Natural killer cell treated with Interleukin-12 subunit alpha and Interleukin-12 subunit beta and Interleukin-15 and Interleukin-18, amount 100 ng/mL, for 72 hours (primary cell): ENCODE results near the gene PRRX1. TPM values are rescaled to one million over a fixed set of nuclear protein-coding genes. Genes with fewer than 3 reads are reported as not detected.

Experiments used
- ATAC-seq, 2 donors: fragments of 150-1000 bp; cut with Tn5 transposase in 1 of 2; sonication (Bioruptor Pico), chemical (Tn5 transposase) in 1 of 2; 2 replicates each; pipeline ENCODE4 v1.10.0; 2021
- DNase-seq: peaks from one replicate; pipeline ENCODE4 v3.0.0; 2022; ENCODE audit warnings: low spot score
- H3K27ac Mint-ChIP-seq, 2 donors: 1 replicate in 1 of 2; 2 replicates in 1 of 2; pipeline ENCODE4 v1.8.0; 2022; ENCODE audit warnings: mixed read lengths in 2 of 2, mild to moderate bottlenecking in 1 of 2, moderate library complexity in 1 of 2
- H3K27me3 Mint-ChIP-seq, 2 donors: 1 replicate in 1 of 2; 2 replicates in 1 of 2; pipeline ENCODE4 v1.8.0; 2022; ENCODE audit warnings: mixed read lengths in 2 of 2
- H3K36me3 Mint-ChIP-seq: one replicate; pipeline ENCODE4 v1.8.0; 2022; ENCODE audit warnings: mixed read lengths
- H3K4me1 Mint-ChIP-seq, 2 donors: 1 replicate in 1 of 2; 2 replicates in 1 of 2; pipeline ENCODE4 v1.8.0; 2022; ENCODE audit warnings: low read depth in 2 of 2, mixed read lengths in 2 of 2, mild to moderate bottlenecking in 1 of 2
- H3K4me3 Mint-ChIP-seq: one replicate; pipeline ENCODE4 v1.8.0; 2022; ENCODE audit warnings: mixed read lengths
- H3K9me3 Mint-ChIP-seq: 2 replicates; pipeline ENCODE4 v1.8.0; 2022; ENCODE audit warnings: mixed read lengths
- total RNA-seq, 2 donors: library from RNA; stranded (reverse); gene quantifications; one replicate each; pipeline ENCODE4 v1.2.3, GENCODE V29; 2022

PRRX1 gene
- total RNA-seq, 2 donors from 2014 or later = not detected

DNA sequence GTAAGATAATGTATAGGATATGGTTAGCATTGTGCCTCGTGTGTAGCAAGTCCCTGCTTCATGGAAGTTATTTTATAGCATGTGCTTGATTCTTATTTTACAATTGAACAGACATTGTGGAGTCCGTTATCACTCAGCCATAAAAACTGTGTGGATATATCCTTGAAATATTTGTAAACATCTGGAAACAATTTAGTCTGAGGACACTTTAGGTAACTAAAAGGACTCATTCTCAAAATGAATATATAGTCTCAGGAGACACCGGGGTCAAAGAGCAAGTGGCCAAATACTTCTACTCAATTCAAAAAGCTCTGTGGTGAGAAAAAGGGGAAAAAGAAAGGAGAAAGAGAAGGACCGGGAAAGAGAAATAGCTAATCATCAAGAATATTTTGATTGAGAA is 23.7 kb downstream of the PRRX1 start:
- Mint-ChIP-seq H3K4me3 (no peak overlapping the region), H3K27ac (no peak overlapping the region), H3K36me3 (no peaks in the 10 kb centered on the region), H3K9me3 (no peaks in the 10 kb centered on the region), H3K4me1 (no peaks in the 10 kb centered on the region), H3K27me3 (peaks cover 22 to 60% of the 10 kb centered on the region in 2 donors)
- ATAC-seq (no peak), DNase-seq (no peak)

DNA sequence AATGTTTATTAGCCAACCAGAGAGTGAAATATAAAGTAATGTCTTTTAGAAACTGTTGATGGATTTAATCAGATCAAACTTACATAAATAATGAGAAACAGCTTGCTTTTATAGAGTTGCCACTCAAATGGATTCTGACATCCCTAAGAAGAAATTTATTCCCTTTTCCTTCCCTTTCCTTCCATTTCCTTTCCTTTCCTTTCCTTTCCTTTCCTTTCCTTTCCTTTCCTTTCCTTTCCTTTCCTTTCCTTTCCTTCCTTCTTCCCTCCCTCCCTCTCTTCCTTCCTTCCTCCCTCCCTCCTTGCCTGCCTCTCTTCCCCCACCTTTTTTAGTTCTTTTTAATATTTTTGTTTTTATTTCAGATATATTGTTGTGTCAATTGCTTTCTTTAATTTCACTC is 27.3 kb downstream of the PRRX1 start:
- H3K36me3 Mint-ChIP-seq = no peaks in the 10 kb centered on the region
- H3K27ac Mint-ChIP-seq = no peak overlapping the region
- DNase-seq = no peak
- H3K9me3 Mint-ChIP-seq = no peaks in the 10 kb centered on the region
- no peaks in the 10 kb centered on the region for H3K4me1 Mint-ChIP-seq
- ATAC-seq = no peak
- H3K27me3 Mint-ChIP-seq = peaks cover 20 to 47% of the 10 kb centered on the region in 2 donors
- no peak overlapping the region for H3K4me3 Mint-ChIP-seq

DNA sequence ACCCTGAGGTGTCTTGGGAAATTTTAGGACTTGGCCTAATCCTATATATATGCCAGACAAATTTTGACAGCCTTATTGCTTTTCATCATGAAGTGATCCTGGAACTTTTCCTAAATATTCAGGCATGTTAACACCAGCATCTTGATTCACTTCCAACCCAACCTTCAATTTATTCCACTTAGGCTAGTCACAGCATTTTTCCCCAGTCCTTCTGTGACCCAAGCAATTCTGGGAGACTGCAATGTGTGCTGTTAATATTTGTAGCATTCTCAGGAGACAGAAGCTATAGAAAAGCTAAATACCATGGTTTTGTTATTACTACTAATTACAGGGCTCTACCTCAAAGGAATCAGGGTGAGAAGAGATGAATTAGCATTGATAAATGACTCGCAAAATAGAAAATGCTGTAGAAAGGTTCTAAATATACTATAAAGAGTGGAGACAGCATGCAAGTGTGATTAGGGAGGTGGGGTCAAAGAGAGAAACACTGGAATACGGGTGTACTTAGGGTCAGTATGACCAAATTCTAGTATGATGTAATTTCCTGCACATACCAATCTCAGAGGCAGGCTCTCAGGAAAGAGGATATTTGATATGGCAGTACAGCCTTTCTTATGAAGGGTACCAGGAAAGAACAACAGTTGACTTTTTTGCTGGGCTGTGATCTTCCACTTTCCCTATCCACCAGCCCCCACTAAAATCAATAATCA is 29.1 kb downstream of the PRRX1 start:
- no peaks in the 10 kb centered on the region for H3K9me3 Mint-ChIP-seq
- H3K27ac Mint-ChIP-seq = no peak overlapping the region
- H3K4me1 Mint-ChIP-seq = no peaks in the 10 kb centered on the region
- H3K27me3 Mint-ChIP-seq = peaks cover 16 to 41% of the 10 kb centered on the region in 2 donors
- no peaks in the 10 kb centered on the region for H3K36me3 Mint-ChIP-seq
- no peak for ATAC-seq
- no peak overlapping the region for H3K4me3 Mint-ChIP-seq
- DNase-seq = no peak

DNA sequence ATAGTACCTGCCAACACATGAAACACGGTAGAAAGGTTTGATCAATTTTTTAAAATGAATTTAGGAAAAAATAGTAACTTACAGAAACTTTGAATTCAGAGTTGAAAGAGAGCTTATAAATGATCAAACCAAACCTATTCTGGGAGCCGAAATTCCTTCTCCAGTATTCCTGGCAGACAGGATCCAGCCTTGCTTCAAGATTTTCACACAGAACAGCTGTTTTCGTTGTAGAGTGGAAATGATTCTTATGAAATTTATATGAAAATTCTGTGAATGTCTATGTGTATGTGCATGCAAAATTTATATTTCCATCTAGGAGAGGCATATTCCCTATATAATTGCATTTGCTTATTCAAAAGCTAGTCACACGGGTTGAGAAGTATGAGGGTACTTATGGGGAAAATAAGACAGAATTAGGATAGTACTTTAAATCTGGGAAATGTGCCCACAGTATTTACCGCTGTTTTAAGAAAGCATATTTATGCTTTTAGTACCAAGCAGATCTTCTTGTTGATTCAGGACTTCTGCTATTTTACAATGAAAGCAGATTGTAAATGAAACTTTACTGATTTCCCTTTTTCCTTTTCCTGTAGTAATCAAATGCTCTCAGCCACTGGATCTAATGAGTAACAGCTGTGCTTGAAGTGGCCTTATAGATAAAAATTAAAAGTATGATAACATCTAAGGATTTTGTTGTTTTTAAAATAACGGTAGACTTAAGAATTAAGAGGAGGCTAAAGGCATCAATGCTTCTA is 30.4 kb downstream of the PRRX1 start:
- Mint-ChIP-seq H3K27me3 (peaks cover 14 to 41% of the 10 kb centered on the region in 2 donors), H3K4me1 (no peaks in the 10 kb centered on the region), H3K27ac (no peak overlapping the region), H3K36me3 (no peaks in the 10 kb centered on the region), H3K4me3 (no peak overlapping the region), H3K9me3 (no peaks in the 10 kb centered on the region)
- DNase-seq (no peak), ATAC-seq (no peak)

DNA sequence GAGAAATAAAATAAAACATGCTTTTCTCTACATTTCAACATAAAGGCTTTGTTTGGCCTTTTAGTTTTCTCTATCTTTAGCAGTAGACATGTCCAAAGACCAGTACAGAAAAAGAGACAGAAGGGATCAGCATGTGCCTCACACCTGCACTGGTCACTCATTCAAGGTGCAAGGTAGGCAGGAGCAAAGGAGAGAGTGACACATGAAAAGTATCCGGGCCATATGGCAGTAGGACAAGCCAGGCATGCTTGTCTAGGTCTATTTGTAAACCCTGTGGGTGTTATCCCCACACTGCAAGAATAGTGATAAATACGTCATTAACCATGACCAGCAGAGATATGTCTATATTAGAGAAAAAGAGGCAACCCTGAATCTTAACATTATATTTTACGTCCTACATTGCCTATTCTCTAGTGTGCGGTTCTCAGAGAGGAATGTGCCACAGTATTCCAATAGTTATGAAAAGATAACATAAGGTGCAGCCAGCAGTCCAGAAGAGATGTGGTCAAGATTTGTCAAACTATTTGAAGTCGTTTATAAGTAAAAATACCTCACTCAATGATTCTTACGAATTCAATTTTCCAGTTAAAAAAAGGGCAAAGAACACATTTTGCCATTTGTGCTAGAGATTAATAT is 32.1 kb downstream of the PRRX1 start:
- Mint-ChIP-seq H3K27me3 (peaks cover 10 to 32% of the 10 kb centered on the region in 2 donors), H3K27ac (no peak overlapping the region), H3K4me1 (no peaks in the 10 kb centered on the region), H3K36me3 (no peaks in the 10 kb centered on the region), H3K4me3 (no peak overlapping the region), H3K9me3 (no peaks in the 10 kb centered on the region)
- DNase-seq (no peak), ATAC-seq (no peak)

DNA sequence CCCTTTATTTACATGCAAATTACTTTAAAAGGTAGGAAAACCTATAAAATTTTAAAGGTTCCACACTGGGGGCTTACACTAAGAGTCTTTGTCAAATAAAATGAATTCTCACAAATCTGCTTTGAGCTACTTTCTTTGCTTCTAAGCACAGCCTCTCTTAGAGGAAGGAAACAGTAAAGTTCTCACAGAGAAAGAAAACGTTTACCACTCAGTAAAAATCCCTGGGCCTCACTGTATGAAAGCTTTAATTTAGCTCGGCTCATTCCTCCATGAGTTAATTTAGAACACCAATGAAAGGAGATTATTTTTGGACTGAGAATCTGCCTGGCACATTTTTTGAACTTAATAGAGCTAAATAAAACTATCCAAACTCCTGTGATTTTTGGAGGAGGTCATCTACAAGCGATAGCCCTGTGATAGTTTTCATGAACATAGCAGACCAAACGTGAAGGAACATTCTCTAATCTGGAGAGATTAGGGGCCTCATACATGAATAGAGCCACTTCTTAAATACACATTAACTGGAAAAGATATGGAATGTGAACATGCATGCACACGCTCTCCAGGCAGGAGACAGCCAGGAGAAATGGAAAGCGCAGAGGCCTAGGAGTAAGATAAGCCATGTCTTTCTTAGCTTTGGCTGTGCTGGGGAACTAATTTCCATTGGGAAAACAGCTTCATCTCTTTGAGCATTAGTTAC is 32.8 kb downstream of the PRRX1 start:
- H3K27ac Mint-ChIP-seq = no peak overlapping the region
- H3K36me3 Mint-ChIP-seq = no peaks in the 10 kb centered on the region
- ATAC-seq (no peak), DNase-seq (no peak)
- no peak overlapping the region for H3K4me3 Mint-ChIP-seq
- no peaks in the 10 kb centered on the region for H3K9me3 Mint-ChIP-seq
- H3K27me3 Mint-ChIP-seq = peaks cover 6 to 28% of the 10 kb centered on the region in 2 donors
- no peaks in the 10 kb centered on the region for H3K4me1 Mint-ChIP-seq

DNA sequence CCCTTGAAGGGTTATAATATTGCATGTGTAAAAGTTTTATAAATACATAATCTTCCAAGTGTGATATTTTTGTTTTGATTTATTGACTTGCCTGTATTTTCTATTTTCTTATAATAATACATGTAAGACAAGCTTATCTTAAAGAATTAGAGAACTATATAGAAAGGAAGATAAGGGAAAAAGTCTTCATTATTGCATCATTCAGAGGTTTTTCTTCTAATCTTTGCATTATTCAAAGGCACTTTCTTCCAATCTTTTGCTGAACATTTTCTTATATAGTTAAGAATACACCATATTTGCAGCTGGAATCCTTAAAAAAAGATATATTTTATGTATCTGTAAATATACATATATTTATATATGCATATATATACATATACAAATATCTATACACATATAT is 33.4 kb downstream of the PRRX1 start:
- Mint-ChIP-seq H3K36me3 (no peaks in the 10 kb centered on the region), H3K9me3 (no peaks in the 10 kb centered on the region), H3K4me1 (no peaks in the 10 kb centered on the region), H3K27ac (no peak overlapping the region), H3K27me3 (peaks cover 6 to 26% of the 10 kb centered on the region in 2 donors), H3K4me3 (no peak overlapping the region)
- no peak for ATAC-seq
- no peak for DNase-seq

DNA sequence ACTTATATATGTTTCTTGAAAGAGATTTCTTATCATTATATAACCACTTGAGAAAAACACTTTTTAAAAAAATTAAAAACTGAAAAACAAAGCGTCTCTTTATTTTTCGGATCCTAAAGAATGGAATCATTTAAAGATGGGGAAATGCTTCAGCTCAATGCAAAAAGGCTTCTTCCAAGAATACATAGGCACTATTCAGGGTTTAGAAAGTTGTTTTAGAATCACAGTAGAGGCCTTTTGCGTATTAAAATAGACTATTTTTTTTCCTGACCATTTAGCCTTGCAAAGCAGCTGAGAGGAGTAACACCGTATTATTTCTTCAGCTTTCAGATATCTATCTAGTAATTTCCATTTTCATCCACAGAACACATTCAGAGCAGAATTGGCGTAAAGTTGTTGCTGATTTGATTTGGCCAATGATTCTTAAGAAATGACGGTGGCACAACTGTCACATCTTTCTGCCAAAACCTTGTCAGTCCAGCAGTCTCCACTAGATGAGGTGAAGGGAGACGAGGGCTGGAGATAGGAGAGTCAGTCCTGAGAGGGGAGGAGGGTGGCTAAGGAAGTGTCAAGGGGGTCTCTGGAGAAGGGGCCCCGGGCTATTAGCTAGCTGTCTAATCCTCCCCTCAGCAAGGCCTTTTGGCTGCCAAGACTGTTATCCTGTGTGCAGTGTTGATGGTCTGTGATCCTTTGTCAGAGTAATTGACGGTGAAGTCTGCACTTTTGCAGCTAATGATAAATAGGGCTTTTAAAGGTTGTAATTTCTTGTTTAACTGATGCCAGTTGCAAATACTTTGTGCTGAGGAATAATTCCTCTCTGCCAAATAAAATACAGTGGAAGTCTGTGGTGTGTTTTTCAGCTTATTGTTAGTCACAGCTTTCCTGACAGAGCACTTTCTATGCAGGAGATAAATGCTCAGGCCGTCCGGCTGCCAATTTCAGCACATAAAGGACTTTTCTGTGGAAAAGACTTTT is 34.7 kb downstream of the PRRX1 start:
- H3K36me3 Mint-ChIP-seq = no peaks in the 10 kb centered on the region
- no peak overlapping the region for H3K27ac Mint-ChIP-seq
- H3K27me3 Mint-ChIP-seq = peaks cover 4 to 15% of the 10 kb centered on the region in 2 donors
- DNase-seq (no peak), ATAC-seq (no peak)
- no peaks in the 10 kb centered on the region for H3K9me3 Mint-ChIP-seq
- no peak overlapping the region for H3K4me3 Mint-ChIP-seq
- H3K4me1 Mint-ChIP-seq = no peaks in the 10 kb centered on the region

DNA sequence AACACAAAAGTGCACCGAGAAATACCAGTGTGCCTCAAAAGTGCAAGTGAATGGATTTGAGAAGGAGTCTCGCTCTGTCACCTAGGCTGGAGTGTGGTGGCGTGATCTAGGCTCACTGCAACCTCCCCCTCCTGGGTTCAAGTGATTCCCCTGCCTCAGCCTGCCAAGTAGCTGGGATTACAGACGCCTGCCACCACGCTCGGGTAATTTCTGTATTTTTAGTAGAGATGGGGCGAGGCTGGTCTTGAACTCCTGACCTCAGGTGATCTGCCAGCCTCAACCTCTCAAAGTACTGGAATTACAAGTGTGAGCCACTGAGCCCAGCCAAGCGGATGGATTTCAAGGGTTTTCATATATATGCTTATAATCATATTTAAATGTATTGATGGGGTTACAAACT is 35.8 kb downstream of the PRRX1 start:
- Mint-ChIP-seq H3K4me1 (no peaks in the 10 kb centered on the region), H3K4me3 (no peak overlapping the region), H3K27ac (no peak overlapping the region), H3K27me3 (peaks cover 4 to 15% of the 10 kb centered on the region in 2 donors), H3K36me3 (no peaks in the 10 kb centered on the region), H3K9me3 (no peaks in the 10 kb centered on the region)
- ATAC-seq = no peak
- DNase-seq = no peak

DNA sequence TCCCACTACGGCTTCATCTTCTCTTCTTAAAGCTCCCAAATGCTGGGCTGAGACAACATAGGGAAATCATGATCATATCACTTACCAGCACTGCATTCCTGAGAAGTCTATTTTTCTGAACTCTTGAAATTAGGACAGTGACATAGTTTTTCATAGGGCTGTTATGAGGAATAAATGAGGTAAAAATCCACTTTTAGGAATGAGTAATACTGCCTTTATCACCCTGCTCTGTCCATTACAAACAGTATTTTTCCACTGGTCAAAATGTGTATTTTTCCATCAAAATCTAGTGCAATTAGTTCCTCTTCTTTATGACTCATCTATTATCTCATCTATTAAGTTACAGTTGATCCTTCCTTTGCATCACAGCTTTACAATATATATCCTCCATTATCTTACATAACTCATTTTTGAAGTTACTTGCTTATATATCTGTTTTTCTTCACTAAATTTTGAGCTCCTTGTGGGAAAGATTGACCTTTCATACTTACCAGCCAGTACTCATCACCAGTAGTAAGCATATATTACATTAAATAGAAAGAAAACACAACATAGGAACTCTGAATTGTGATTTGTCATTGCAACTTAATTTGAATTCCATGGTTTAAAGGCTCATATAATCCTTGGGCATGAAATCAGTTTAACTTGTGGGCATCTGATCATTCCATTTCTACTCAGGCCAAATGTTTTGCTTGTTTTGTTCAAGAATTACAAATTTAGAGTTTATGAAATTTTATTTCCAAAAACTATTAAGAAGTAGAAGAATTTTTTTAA is 37.1 kb downstream of the PRRX1 start:
- Mint-ChIP-seq H3K4me3 (no peak overlapping the region), H3K27me3 (peaks cover 0 to 8% of the 10 kb centered on the region in 2 donors), H3K36me3 (no peaks in the 10 kb centered on the region), H3K9me3 (no peaks in the 10 kb centered on the region), H3K27ac (no peak overlapping the region), H3K4me1 (no peaks in the 10 kb centered on the region)
- DNase-seq (no peak), ATAC-seq (no peak)

DNA sequence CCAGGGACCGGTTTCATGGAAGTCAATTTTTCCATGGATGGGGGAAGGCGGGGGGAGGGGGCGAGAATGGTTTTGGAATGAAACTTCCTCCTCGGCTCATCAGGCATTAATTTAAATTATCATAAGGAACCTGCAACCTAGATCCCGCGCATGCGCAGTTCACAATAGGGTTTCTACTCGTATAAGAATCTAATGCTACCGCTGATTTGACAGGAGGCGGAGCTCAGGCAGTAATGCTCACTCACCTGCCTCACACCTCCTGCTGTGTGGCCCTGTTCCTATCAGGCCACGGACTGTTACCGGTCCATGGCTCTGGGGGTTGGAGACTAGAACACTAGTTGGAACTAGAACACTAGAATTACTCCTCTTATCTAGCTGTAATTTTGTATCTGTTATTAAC is 38.0 kb downstream of the PRRX1 start:
- H3K27ac Mint-ChIP-seq = no peak overlapping the region
- H3K36me3 Mint-ChIP-seq = no peaks in the 10 kb centered on the region
- H3K4me3 Mint-ChIP-seq = no peak overlapping the region
- H3K27me3 Mint-ChIP-seq = peaks cover 0 to 6% of the 10 kb centered on the region in 2 donors
- DNase-seq = no peak
- H3K9me3 Mint-ChIP-seq = no peaks in the 10 kb centered on the region
- no peak for ATAC-seq
- no peaks in the 10 kb centered on the region for H3K4me1 Mint-ChIP-seq

DNA sequence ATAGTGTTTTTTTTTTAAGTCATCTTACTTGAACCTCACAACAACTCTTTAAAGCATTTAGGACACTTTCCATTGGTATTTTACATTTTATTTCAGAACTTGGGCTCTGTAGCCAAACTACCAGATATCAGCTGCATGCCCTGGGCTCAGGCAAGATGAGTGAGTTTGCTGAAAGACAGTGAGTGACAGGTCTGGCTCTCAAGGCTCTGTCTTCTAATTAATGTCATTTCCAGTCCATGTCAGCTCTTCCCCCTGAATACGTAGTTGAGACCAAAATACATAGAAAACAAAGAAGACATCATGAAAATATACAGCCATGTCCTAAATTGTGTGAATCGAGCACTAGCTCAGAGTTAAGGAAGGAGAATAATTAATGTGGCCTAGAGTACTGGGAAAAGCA is 39.7 kb downstream of the PRRX1 start:
- H3K36me3 Mint-ChIP-seq = no peaks in the 10 kb centered on the region
- H3K27ac Mint-ChIP-seq = no peak overlapping the region
- DNase-seq = no peak
- H3K4me3 Mint-ChIP-seq = no peak overlapping the region
- ATAC-seq = no peak
- no peaks in the 10 kb centered on the region for H3K4me1 Mint-ChIP-seq
- H3K27me3 Mint-ChIP-seq = no peaks in the 10 kb centered on the region
- no peaks in the 10 kb centered on the region for H3K9me3 Mint-ChIP-seq
